ENCODE results near the gene APBA2. TPM values are rescaled to one million over a fixed set of nuclear protein-coding genes. Genes with fewer than 3 reads are reported as not detected.

APBA2 gene
- total and polyA plus RNA-seq, 4 donors = 0.41 to 2.1 (median 1.9) TPM

GRCh38 chr15:29105151-29105854, 219.5 kb downstream of the APBA2 start:
- H3K27ac ChIP-seq (ENCODE audit: low read depth in 1 of 2, low read length in 2 of 2) = no peak overlapping the region
- no peaks in the 10 kb centered on the region for H3K9me3 ChIP-seq (ENCODE audit: control insufficient read depth, low read length)
- no peaks in the 10 kb centered on the region for H3K27me3 ChIP-seq (ENCODE audit: control insufficient read depth in 1 of 2, insufficient read depth in 2 of 2, low read length in 1 of 2)
- H3K36me3 ChIP-seq (ENCODE audit: control insufficient read depth in 1 of 2, insufficient read depth in 2 of 2, low read length in 1 of 2) = no peaks in the 10 kb centered on the region
- no peaks in the 10 kb centered on the region for H3K4me1 ChIP-seq (ENCODE audit: control insufficient read depth in 1 of 2, insufficient read depth in 2 of 2, low read length in 2 of 2)
- DNase-seq (peak in 1 of 2 donors; percentile 57), ATAC-seq (ENCODE audit: low FRiP score) (no peak)
- H3K4me3 ChIP-seq (ENCODE audit: low read length in 2 of 2) = no peak overlapping the region
- 92% methylated on average over 22 of the region's 22 CpGs for WGBS, 2 donors
- intact Hi-C loops (cut with DNase I) = no loop called here

GRCh38 chr15:29106116-29106515, 220.3 kb downstream of the APBA2 start:
- intact Hi-C loops (cut with DNase I) = no loop called here
- Histone ChIP-seq H3K36me3 (ENCODE audit: control insufficient read depth in 1 of 2, insufficient read depth in 2 of 2, low read length in 1 of 2) (no peaks in the 10 kb centered on the region), H3K27me3 (ENCODE audit: control insufficient read depth in 1 of 2, insufficient read depth in 2 of 2, low read length in 1 of 2) (no peaks in the 10 kb centered on the region), H3K4me1 (ENCODE audit: control insufficient read depth in 1 of 2, insufficient read depth in 2 of 2, low read length in 2 of 2) (no peaks in the 10 kb centered on the region), H3K27ac (ENCODE audit: low read depth in 1 of 2, low read length in 2 of 2) (no peak overlapping the region), H3K4me3 (ENCODE audit: low read length in 2 of 2) (no peak overlapping the region), H3K9me3 (ENCODE audit: control insufficient read depth, low read length) (no peaks in the 10 kb centered on the region)
- ATAC-seq (ENCODE audit: low FRiP score) (no peak), DNase-seq (peak in 1 of 2 donors; percentile 36)
- WGBS, 2 donors = 93 to 94% methylated on average over 4 of the region's 4 CpGs

- 88 to 94% methylated on average over 21 of the region's 21 CpGs for WGBS, 2 donors
- Histone ChIP-seq H3K4me3 (ENCODE audit: low read length in 2 of 2) (no peak overlapping the region), H3K36me3 (ENCODE audit: control insufficient read depth in 1 of 2, insufficient read depth in 2 of 2, low read length in 1 of 2) (no peaks in the 10 kb centered on the region), H3K4me1 (ENCODE audit: control insufficient read depth in 1 of 2, insufficient read depth in 2 of 2, low read length in 2 of 2) (no peaks in the 10 kb centered on the region), H3K9me3 (ENCODE audit: control insufficient read depth, low read length) (no peaks in the 10 kb centered on the region), H3K27ac (ENCODE audit: low read depth in 1 of 2, low read length in 2 of 2) (no peak overlapping the region), H3K27me3 (ENCODE audit: control insufficient read depth in 1 of 2, insufficient read depth in 2 of 2, low read length in 1 of 2) (no peaks in the 10 kb centered on the region)
- peak in 1 of 2 donors; percentile 37 for DNase-seq
- intact Hi-C loops (cut with DNase I) = no loop called here
- ATAC-seq (ENCODE audit: low FRiP score) = no peak
Observed at GRCh38 chr15:29106551-29107290, 220.9 kb downstream of the APBA2 start.

GRCh38 chr15:29107291-29107890, 221.6 kb downstream of the APBA2 start:
- intact Hi-C loops (cut with DNase I) = no loop called here
- ATAC-seq (ENCODE audit: low FRiP score) (no peak), DNase-seq (peak in 1 of 2 donors; percentile 42)
- Histone ChIP-seq H3K4me3 (ENCODE audit: low read length in 2 of 2) (no peak overlapping the region), H3K27me3 (ENCODE audit: control insufficient read depth in 1 of 2, insufficient read depth in 2 of 2, low read length in 1 of 2) (no peaks in the 10 kb centered on the region), H3K4me1 (ENCODE audit: control insufficient read depth in 1 of 2, insufficient read depth in 2 of 2, low read length in 2 of 2) (no peaks in the 10 kb centered on the region), H3K36me3 (ENCODE audit: control insufficient read depth in 1 of 2, insufficient read depth in 2 of 2, low read length in 1 of 2) (no peaks in the 10 kb centered on the region), H3K27ac (ENCODE audit: low read depth in 1 of 2, low read length in 2 of 2) (no peak overlapping the region), H3K9me3 (ENCODE audit: control insufficient read depth, low read length) (no peaks in the 10 kb centered on the region)
- WGBS, 2 donors = 86% methylated on average over 19 of the region's 19 CpGs

- peak in 1 of 2 donors; percentile 35 for DNase-seq
- ATAC-seq (ENCODE audit: low FRiP score) = no peak
- intact Hi-C loops (cut with DNase I) = no loop called here
- H3K36me3 ChIP-seq (ENCODE audit: control insufficient read depth in 1 of 2, insufficient read depth in 2 of 2, low read length in 1 of 2) = no peaks in the 10 kb centered on the region
- no peak overlapping the region for H3K27ac ChIP-seq (ENCODE audit: low read depth in 1 of 2, low read length in 2 of 2)
- no peak overlapping the region for H3K4me3 ChIP-seq (ENCODE audit: low read length in 2 of 2)
- H3K27me3 ChIP-seq (ENCODE audit: control insufficient read depth in 1 of 2, insufficient read depth in 2 of 2, low read length in 1 of 2) = no peaks in the 10 kb centered on the region
- WGBS, 2 donors = 91 to 92% methylated on average over 15 of the region's 15 CpGs
- no peaks in the 10 kb centered on the region for H3K9me3 ChIP-seq (ENCODE audit: control insufficient read depth, low read length)
- H3K4me1 ChIP-seq (ENCODE audit: control insufficient read depth in 1 of 2, insufficient read depth in 2 of 2, low read length in 2 of 2) = no peaks in the 10 kb centered on the region
Observed at GRCh38 chr15:29107971-29108645, 222.3 kb downstream of the APBA2 start.

GRCh38 chr15:29109762-29110161, 224.0 kb downstream of the APBA2 start:
- WGBS, 2 donors = 95 to 99% methylated on average over 10 of the region's 10 CpGs
- Histone ChIP-seq H3K9me3 (ENCODE audit: control insufficient read depth, low read length) (no peaks in the 10 kb centered on the region), H3K36me3 (ENCODE audit: control insufficient read depth in 1 of 2, insufficient read depth in 2 of 2, low read length in 1 of 2) (no peaks in the 10 kb centered on the region), H3K27me3 (ENCODE audit: control insufficient read depth in 1 of 2, insufficient read depth in 2 of 2, low read length in 1 of 2) (no peaks in the 10 kb centered on the region), H3K4me3 (ENCODE audit: low read length in 2 of 2) (no peak overlapping the region), H3K27ac (ENCODE audit: low read depth in 1 of 2, low read length in 2 of 2) (no peak overlapping the region), H3K4me1 (ENCODE audit: control insufficient read depth in 1 of 2, insufficient read depth in 2 of 2, low read length in 2 of 2) (no peaks in the 10 kb centered on the region)
- intact Hi-C loops (cut with DNase I) = no loop called here
- ATAC-seq (ENCODE audit: low FRiP score) (no peak), DNase-seq (peak in 1 of 2 donors; percentile 37)

GRCh38 chr15:29110176-29110575, 224.4 kb downstream of the APBA2 start:
- Histone ChIP-seq H3K4me3 (ENCODE audit: low read length in 2 of 2) (no peak overlapping the region), H3K9me3 (ENCODE audit: control insufficient read depth, low read length) (no peaks in the 10 kb centered on the region), H3K36me3 (ENCODE audit: control insufficient read depth in 1 of 2, insufficient read depth in 2 of 2, low read length in 1 of 2) (no peaks in the 10 kb centered on the region), H3K4me1 (ENCODE audit: control insufficient read depth in 1 of 2, insufficient read depth in 2 of 2, low read length in 2 of 2) (no peaks in the 10 kb centered on the region), H3K27me3 (ENCODE audit: control insufficient read depth in 1 of 2, insufficient read depth in 2 of 2, low read length in 1 of 2) (no peaks in the 10 kb centered on the region), H3K27ac (ENCODE audit: low read depth in 1 of 2, low read length in 2 of 2) (no peak overlapping the region)
- intact Hi-C loops (cut with DNase I) = no loop called here
- 90 to 97% methylated on average over 5 of the region's 5 CpGs for WGBS, 2 donors
- ATAC-seq (ENCODE audit: low FRiP score) = no peak
- DNase-seq = no peak

GRCh38 chr15:29110733-29111132, 225.0 kb downstream of the APBA2 start:
- no peaks in the 10 kb centered on the region for H3K9me3 ChIP-seq (ENCODE audit: control insufficient read depth, low read length)
- 93% methylated on average over 9 of the region's 9 CpGs for WGBS, 2 donors
- no peak overlapping the region for H3K27ac ChIP-seq (ENCODE audit: low read depth in 1 of 2, low read length in 2 of 2)
- no peaks in the 10 kb centered on the region for H3K36me3 ChIP-seq (ENCODE audit: control insufficient read depth in 1 of 2, insufficient read depth in 2 of 2, low read length in 1 of 2)
- no peak for DNase-seq
- no peaks in the 10 kb centered on the region for H3K27me3 ChIP-seq (ENCODE audit: control insufficient read depth in 1 of 2, insufficient read depth in 2 of 2, low read length in 1 of 2)
- intact Hi-C loops (cut with DNase I) = no loop called here
- no peaks in the 10 kb centered on the region for H3K4me1 ChIP-seq (ENCODE audit: control insufficient read depth in 1 of 2, insufficient read depth in 2 of 2, low read length in 2 of 2)
- no peak overlapping the region for H3K4me3 ChIP-seq (ENCODE audit: low read length in 2 of 2)
- ATAC-seq (ENCODE audit: low FRiP score) = no peak
